ENCODE measurements around the gene CRISP3. TPM values are rescaled to one million over a fixed set of nuclear protein-coding genes. Genes with fewer than 3 reads are reported as not detected.
A peak's percentile ranks its signal among the peaks of the same experiment; 100 is the strongest.

Gene CRISP3
- total and polyA plus RNA-seq, 10 of the 15 experiments (the other 5 are each of a cell fraction or from before 2014, with no cell fraction given): not detected

GRCh38 chr6:49776444-49776843 lies 32.3 kb upstream of the CRISP3 start:
- CTCF ChIA-PET: no interaction called here
- Histone ChIP-seq H4K20me1 (ENCODE audit: control insufficient read depth, insufficient read depth) (no peaks in the 10 kb centered on the region), H2AFZ (ENCODE audit: control insufficient read depth, low read depth, low read length) (no peak overlapping the region), H3K79me2 (ENCODE audit: control insufficient read depth, insufficient read depth, low read length) (no peaks in the 10 kb centered on the region), H3K27me3 (replicated peaks in 1 of 2; ENCODE audit: control insufficient read depth in 2 of 2, insufficient read depth in 2 of 2, low read length in 1 of 2) (no peaks in the 10 kb centered on the region), H3K4me3 (no peak overlapping the region), H3K9me3 (replicated peaks; ENCODE audit: control insufficient read depth, insufficient read depth, low read length) (no peaks in the 10 kb centered on the region), H3K4me2 (ENCODE audit: control insufficient read depth, insufficient read depth) (no peak overlapping the region), H3K4me1 (ENCODE audit: control insufficient read depth, insufficient read depth, low read length) (no peaks in the 10 kb centered on the region), H3K36me3 (ENCODE audit: control insufficient read depth in 2 of 2, insufficient read depth in 2 of 2, low read length in 1 of 2) (no peaks in the 10 kb centered on the region), H3K27ac (ENCODE audit: control insufficient read depth, insufficient read depth) (no peak overlapping the region), H3K9ac (ENCODE audit: control insufficient read depth, insufficient read depth, low read length) (no peak overlapping the region)
- no peak for FAIRE-seq
- 0% methylated on average over 1 of the region's 1 CpG for WGBS (ENCODE audit: insufficient coverage, insufficient replicate concordance, low lambda C conversion rate, missing lambda C conversion rate)
- no peak for DNase-seq (ENCODE audit: low read depth, low spot score)
- RAD21 ChIA-PET (ENCODE audit: unreplicated experiment): no interaction called here
- intact Hi-C loops (cut with micrococcal nuclease; ENCODE audit: unreplicated experiment): no loop called here
- no TSS peak for BruUV-seq (replicated peaks)
- POLR2A ChIA-PET: no interaction called here
- in situ Hi-C loops (cut with MboI): no loop called here
- no peak for TF ChIP-seq SMARCA5 (IDR thresholded peaks at IDR 0.05)
- TF ChIP-seq ZNF207 (IDR thresholded peaks at IDR 0.05; ENCODE audit: borderline replicate concordance): no peak
- TF ChIP-seq CTCF (IDR thresholded peaks at IDR 0.05 in 2 of 3, conservative IDR thresholded peaks at IDR 0.05 in 1 of 3; ENCODE audit: control insufficient read depth in 2 of 3, extremely low read depth in 1 of 3, insufficient read depth in 1 of 3, low read depth in 3 of 3, low read length in 3 of 3): no peak
- no peak for ATAC-seq
- SMC1A ChIA-PET (ENCODE audit: uncharacterized antibody, unreplicated experiment): no interaction called here

- in situ Hi-C loops (cut with MboI) (no loop called here), intact Hi-C loops (cut with micrococcal nuclease; ENCODE audit: unreplicated experiment) (no loop called here)
- H3K4me2 ChIP-seq (ENCODE audit: control insufficient read depth, insufficient read depth): no peak overlapping the region
- ChIA-PET CTCF (no interaction called here), SMC1A (ENCODE audit: uncharacterized antibody, unreplicated experiment) (interaction anchor here (1.3 kb wide), 1 partner anchor 12 kb away, joined by 3 read pairs; the partner anchor contains the start of gene PGK2), RAD21 (ENCODE audit: unreplicated experiment) (no interaction called here), POLR2A (no interaction called here)
- H3K9me3 ChIP-seq (replicated peaks; ENCODE audit: control insufficient read depth, insufficient read depth, low read length): no peaks in the 10 kb centered on the region
- H3K27me3 ChIP-seq (replicated peaks in 1 of 2; ENCODE audit: control insufficient read depth in 2 of 2, insufficient read depth in 2 of 2, low read length in 1 of 2): no peaks in the 10 kb centered on the region
- FAIRE-seq: no peak
- no peak overlapping the region for H3K27ac ChIP-seq (ENCODE audit: control insufficient read depth, insufficient read depth)
- no peaks in the 10 kb centered on the region for H4K20me1 ChIP-seq (ENCODE audit: control insufficient read depth, insufficient read depth)
- TF ChIP-seq FOXK2 (IDR thresholded peaks at IDR 0.05): no peak
- 0 out of 2 replicates have a peak, but pooled peaks have one; percentile 33 for TF ChIP-seq NFYB (IDR thresholded peaks at IDR 0.05; ENCODE audit: insufficient read depth, low read depth, low read length)
- H3K79me2 ChIP-seq (ENCODE audit: control insufficient read depth, insufficient read depth, low read length): no peaks in the 10 kb centered on the region
- no peak overlapping the region for H3K9ac ChIP-seq (ENCODE audit: control insufficient read depth, insufficient read depth, low read length)
- no peak overlapping the region for H2AFZ ChIP-seq (ENCODE audit: control insufficient read depth, low read depth, low read length)
- DNase-seq (ENCODE audit: low read depth, low spot score): no peak
- H3K4me3 ChIP-seq: no peak overlapping the region
- no peaks in the 10 kb centered on the region for H3K36me3 ChIP-seq (ENCODE audit: control insufficient read depth in 2 of 2, insufficient read depth in 2 of 2, low read length in 1 of 2)
- no peak for ATAC-seq
- no TSS peak for BruUV-seq (replicated peaks)
- no peaks in the 10 kb centered on the region for H3K4me1 ChIP-seq (ENCODE audit: control insufficient read depth, insufficient read depth, low read length)
Observed at GRCh38 chr6:49775043-49775442, 30.9 kb upstream of the CRISP3 start.
